HepG2 (cell line): ENCODE data around the gene CCRL2. TPM values are rescaled to one million over a fixed set of nuclear protein-coding genes. Genes with fewer than 3 reads are reported as not detected.

Experiments used
- ATAC-seq: fragments of 200-7000 bp; cut with Tn5 transposase; 3 replicates; pipeline ENCODE4 v1.9.1; 2020; ENCODE audit warnings: mild to moderate bottlenecking, moderate library complexity
- BruUV-seq: library from RNA; stranded (reverse); fragments of 400-500 nt; replicated peaks from 2 replicates; lab custom pipeline; 2021; lab: Mats Ljungman, UMichigan
- CTCF ChIA-PET: fragments of 300-600 bp; formaldehyde crosslinking; extraction: SDS; loops from one replicate; lab custom pipeline; 2021; ENCODE audit warnings: low total read pairs, inconsistent platforms, low intra/inter-chr PET ratio; lab: Yijun Ruan, JAX
- POLR2A ChIA-PET: fragments of 350-600 bp; sonication (Branson Sonifier 250); formaldehyde crosslinking; loops from one replicate; lab custom pipeline; 2020; ENCODE audit warnings: antibody characterized with exemption, inconsistent platforms; lab: Yijun Ruan, JAX
- DNase-seq: peaks from one replicate; pipeline ENCODE4 v3.0.0-alpha.2; 2015; ENCODE audit warnings: low spot score
- FAIRE-seq: peaks from 3 replicates; lab custom pipeline; 2011; peaks lifted over from hg19 to GRCh38; lab: Jason Lieb, UNC
- H2AFZ ChIP-seq: one replicate; pipeline ENCODE4 v1.6.1; 2011; ENCODE audit warnings: low read length, inconsistent platforms
- H3K27ac ChIP-seq: fragments of 300-600 bp; 3 replicates; pipeline ENCODE4 v1.8.0; 2011; ENCODE audit warnings: mixed run types, mild to moderate bottlenecking, mixed read lengths, low read length, inconsistent platforms; ENCODE audit not compliant: insufficient read depth; ENCODE audit errors: extremely low read length
- H3K27me3 ChIP-seq, 2 experiments: fragments of 200-600 bp in 1 of 2; 2 replicates in 1 of 2; 3 replicates in 1 of 2; pipeline versions ENCODE4 v1.6.0 to v1.8.0; 2011; ENCODE audit warnings: low read length in 2 of 2, mild to moderate bottlenecking in 2 of 2, moderate library complexity in 2 of 2, inconsistent platforms in 1 of 2; ENCODE audit not compliant: insufficient read depth in 2 of 2, control insufficient read depth in 1 of 2
- H3K36me3 ChIP-seq, 2 experiments: fragments of 200-600 bp in 1 of 2; replicated peaks in 1 of 2; 2 replicates in 1 of 2; 3 replicates in 1 of 2; pipeline versions ENCODE4 v1.5.1 to v1.8.0; 2011; ENCODE audit warnings: low read length in 2 of 2, inconsistent platforms in 1 of 2; ENCODE audit not compliant: insufficient read depth in 2 of 2, control insufficient read depth in 1 of 2
- H3K4me1 ChIP-seq: 2 replicates; pipeline ENCODE4 v1.5.1; 2012; ENCODE audit warnings: low read length, inconsistent platforms; ENCODE audit not compliant: insufficient read depth
- H3K4me2 ChIP-seq: 2 replicates; pipeline ENCODE4 v1.6.0; 2011; ENCODE audit warnings: low read depth, low read length, inconsistent platforms
- H3K4me3 ChIP-seq, 3 experiments: fragments of 200-600 bp in 1 of 3; sonication (generic), shearing (Covaris generic) in 1 of 3; replicated peaks in 1 of 3; 2 replicates each; pipeline ENCODE4 v1.5.1; 2011 to 2016; ENCODE audit warnings: low read length in 3 of 3, inconsistent platforms in 2 of 3, low read depth in 2 of 3, mild to moderate bottlenecking in 2 of 3, control low read depth in 1 of 3, mixed read lengths in 1 of 3; ENCODE audit not compliant: insufficient read depth in 1 of 3
- H3K79me2 ChIP-seq: one replicate; pipeline ENCODE4 v1.6.1; 2011; ENCODE audit warnings: low read length, inconsistent platforms; ENCODE audit not compliant: insufficient read depth
- H3K9ac ChIP-seq: 2 replicates; pipeline ENCODE4 v1.6.0; 2011; ENCODE audit warnings: mild to moderate bottlenecking, low read depth, low read length, inconsistent platforms; ENCODE audit not compliant: insufficient read depth
- H3K9me3 ChIP-seq: 2 replicates; pipeline ENCODE4 v1.5.1; 2012; ENCODE audit warnings: mild to moderate bottlenecking, low read length
- H4K20me1 ChIP-seq: 2 replicates; pipeline ENCODE4 v1.6.0; 2011; ENCODE audit warnings: inconsistent platforms, mild to moderate bottlenecking, low read length, moderate library complexity; ENCODE audit not compliant: insufficient read depth
- AFF4 ChIP-seq: sonication (generic); formaldehyde crosslinking; IDR thresholded peaks from 2 replicates; pipeline ENCODE4 v1.4.0; 2020; ENCODE audit warnings: missing genetic modification reagents
- ESRRA ChIP-seq: sonication (generic); formaldehyde crosslinking; IDR thresholded peaks from 2 replicates; pipeline ENCODE4 v1.5.1; 2020; ENCODE audit warnings: mild to moderate bottlenecking, low read depth, missing genetic modification reagents
- FOXA1 ChIP-seq, 2 experiments: fragments of 450-650 bp in 1 of 2; sonication (generic) in 1 of 2; formaldehyde crosslinking in 1 of 2; IDR thresholded peaks; 2 replicates each; pipeline versions ENCODE4 v1.4.0 to v1.6.1; 2016 to 2020; ENCODE audit warnings: missing genetic modification reagents in 1 of 2
- FOXP1 ChIP-seq, 2 experiments: fragments of 450-650 bp in 1 of 2; IDR thresholded peaks; 2 replicates each; pipeline ENCODE4 v1.6.1; 2017 to 2018; ENCODE audit warnings: antibody characterized with exemption in 1 of 2
- KAT8 ChIP-seq: IDR thresholded peaks from 2 replicates; pipeline ENCODE4 v1.6.1; 2016; ENCODE audit warnings: missing genetic modification reagents, missing compliant biosample characterization
- PCBP2 ChIP-seq: fragments of 200-400 bp; formaldehyde crosslinking; optimal IDR thresholded peaks from 2 replicates; pipeline ENCODE3; 2018; ENCODE audit warnings: low read length, low read depth; ENCODE audit not compliant: poor library complexity, severe bottlenecking
- REXO4 ChIP-seq: sonication (generic); formaldehyde crosslinking; IDR thresholded peaks from 2 replicates; pipeline ENCODE4 v1.8.0; 2022; ENCODE audit warnings: missing genetic modification reagents, mild to moderate bottlenecking, borderline replicate concordance
- SRY ChIP-seq: sonication (generic); formaldehyde crosslinking; IDR thresholded peaks from 2 replicates; pipeline ENCODE4 v1.8.0; 2022; ENCODE audit warnings: mild to moderate bottlenecking, missing genetic modification reagents
- TAF1 ChIP-seq: sonication (generic); formaldehyde crosslinking; IDR thresholded peaks from 2 replicates; pipeline ENCODE4 v1.4.0; 2020; ENCODE audit warnings: missing genetic modification reagents
- ZMYM3 ChIP-seq: sonication (generic); formaldehyde crosslinking; IDR thresholded peaks from 2 replicates; pipeline ENCODE4 v1.5.1; 2020; ENCODE audit warnings: mild to moderate bottlenecking, missing genetic modification reagents
- ZNF280D ChIP-seq: sonication (generic); formaldehyde crosslinking; IDR thresholded peaks from 2 replicates; pipeline ENCODE4 v1.5.1; 2020; ENCODE audit warnings: mild to moderate bottlenecking, missing genetic modification reagents
- ZNF547 ChIP-seq: sonication (generic); formaldehyde crosslinking; IDR thresholded peaks from 2 replicates; pipeline ENCODE4 v1.5.1; 2020; ENCODE audit warnings: mild to moderate bottlenecking, missing genetic modification reagents
- ZNF558 ChIP-seq: sonication (generic); formaldehyde crosslinking; IDR thresholded peaks from 2 replicates; pipeline ENCODE4 v1.9.0; 2022; ENCODE audit warnings: mild to moderate bottlenecking, missing genetic modification reagents, borderline replicate concordance
- ZNF597 ChIP-seq: sonication (generic); formaldehyde crosslinking; IDR thresholded peaks from 2 replicates; pipeline ENCODE4 v1.5.0; 2020; ENCODE audit warnings: missing genetic modification reagents
- WGBS: methylation state at CpG from one replicate; pipeline ENCODE4 v1.1.6; 2017; ENCODE audit warnings: low lambda C conversion rate; 5-methylcytosine and 5-hydroxymethylcytosine counted together
- in situ Hi-C: cut with HindIII; loops from 2 replicates; pipeline ENCODE4 v1.10.0; 2017; ENCODE audit warnings: low pct_unique_long_range_greater_than_20kb; ENCODE audit not compliant: extremely low pct_ligation_motif_present
- intact Hi-C: fragments of 100-400 bp; cut with micrococcal nuclease; formaldehyde crosslinking; loops from one replicate; pipeline ENCODE4 v1.10.0; 2022; ENCODE audit not compliant: unreplicated experiment
- polyA plus RNA-seq, 8 experiments: library from polyadenylated mRNA; depleted of rRNA in 3 of 8; stranded (reverse) in 7 of 8; unstranded in 1 of 8; fragments of >200 nt; fragmentation: Illumina TruSeq in 4 of 8; extraction: Trizol in 4 of 8; gene quantifications; 2 replicates each; pipeline versions ENCODE4 v1.2.1 to v1.2.3, GENCODE V29; 2011 to 2016; ENCODE audit warnings: low read depth in 4 of 8, missing spikeins in 1 of 8, mixed read lengths in 1 of 8; ENCODE audit not compliant: insufficient read depth in 1 of 8
- total RNA-seq, 5 experiments: library from RNA; depleted of rRNA; stranded (reverse); fragments of >200 nt; fragmentation: Illumina TruSeq; extraction: Trizol; gene quantifications; 2 replicates each; pipeline ENCODE4 v1.2.3, GENCODE V29; 2016; ENCODE audit warnings: low read depth in 1 of 5

CCRL2 gene
- total and polyA plus RNA-seq, 2 of the 13 experiments (the other 11 are each of a cell fraction or from before 2014, with no cell fraction given) = not detected

- ATAC-seq (no peak), FAIRE-seq (no peak), DNase-seq (no peak)
- H4K20me1 ChIP-seq = no peaks in the 10 kb centered on the region
- no peak overlapping the region for H3K9ac ChIP-seq
- H3K79me2 ChIP-seq = no peaks in the 10 kb centered on the region
- no peak overlapping the region for H3K4me3 ChIP-seq
- POLR2A ChIA-PET = no interaction called here
- H3K4me2 ChIP-seq = no peak overlapping the region
- BruUV-seq = no TSS peak
- H3K36me3 ChIP-seq = no peaks in the 10 kb centered on the region
- H3K27me3 ChIP-seq = peaks cover 1 to 3% of the 10 kb centered on the region in 2 experiments; a peak in 1 of 5 replicates
- in situ Hi-C loops (no loop called here), intact Hi-C loops (no loop called here)
- no peaks in the 10 kb centered on the region for H3K4me1 ChIP-seq
- H3K27ac ChIP-seq = no peak overlapping the region
- 34% methylated on average over 5 of the region's 5 CpGs for WGBS
- no peak overlapping the region for H2AFZ ChIP-seq
- TF ChIP-seq ZNF597 (CRISPR knock-in tag) (no peak), SRY (CRISPR knock-in tag) (no peak), AFF4 (CRISPR knock-in tag) (no peak), FOXA1 (IDR thresholded peaks at IDR 0.05) (no peak), FOXA1 (CRISPR knock-in tag; IDR thresholded peaks at IDR 0.05) (no peak), ZNF547 (no peak), ZNF280D (no peak), TAF1 (CRISPR knock-in tag) (no peak), ZMYM3 (CRISPR knock-in tag) (no peak), KAT8 (CRISPR knock-in tag) (no peak), PCBP2 (no peak), FOXP1 (IDR thresholded peaks at IDR 0.05) (no peak), FOXP1 (CRISPR knock-in tag; IDR thresholded peaks at IDR 0.05) (no peak), REXO4 (no peak), ESRRA (CRISPR knock-in tag) (no peak), ZNF558 (CRISPR knock-in tag) (no peak)
- TF ChIP-seq, all 625 proteins: peak for 0
- CTCF ChIA-PET = no interaction called here
- no peaks in the 10 kb centered on the region for H3K9me3 ChIP-seq
Observed at GRCh38 chr3:46383951-46384330, 23.1 kb upstream of the CCRL2 start.
